HEK293T (cell line): ENCODE data around the gene KLHL22.
"Not testable (repeated sequence)": the region's sequence is repeated elsewhere in the genome, so short reads cannot be mapped to it uniquely, and the experiment has no call there.

Source experiments
- CTCF ChIA-PET: fragments of 350-600 bp; formaldehyde crosslinking; extraction: SDS; loops from one replicate; lab custom pipeline; 2021; ENCODE audit warnings: antibody characterized with exemption, inconsistent platforms; lab: Yijun Ruan, JAX
- POLR2A ChIA-PET: fragments of 350-600 bp; formaldehyde crosslinking; extraction: SDS; loops from one replicate; lab custom pipeline; 2020; ENCODE audit warnings: antibody characterized with exemption, inconsistent platforms; lab: Yijun Ruan, JAX
- DNase-seq: peaks from one replicate; pipeline ENCODE4 v3.0.0; 2012; ENCODE audit warnings: mixed read lengths; ENCODE audit errors: extremely low spot score
- ARNT ChIP-seq: fragments of 450-650 bp; IDR thresholded peaks from 2 replicates; pipeline ENCODE4 v1.6.1; 2017; ENCODE audit warnings: mild to moderate bottlenecking
- BHLHE40 ChIP-seq: fragments of 450-650 bp; IDR thresholded peaks from 2 replicates; pipeline ENCODE4 v1.6.1; 2016; ENCODE audit warnings: mild to moderate bottlenecking, moderate library complexity, borderline replicate concordance
- CTBP1 ChIP-seq: fragments of 450-650 bp; IDR thresholded peaks from 2 replicates; pipeline ENCODE4 v1.6.1; 2016; ENCODE audit warnings: borderline replicate concordance
- ELF4 ChIP-seq: fragments of 450-650 bp; IDR thresholded peaks from 2 replicates; pipeline ENCODE4 v1.6.1; 2017; ENCODE audit warnings: antibody characterized with exemption
- FOXA1 ChIP-seq: fragments of 450-650 bp; IDR thresholded peaks from 2 replicates; pipeline ENCODE4 v1.6.1; 2016; ENCODE audit warnings: mild to moderate bottlenecking
- FOXK2 ChIP-seq: fragments of 450-650 bp; IDR thresholded peaks from 2 replicates; pipeline ENCODE4 v1.6.1; 2016; ENCODE audit warnings: mild to moderate bottlenecking
- FOXM1 ChIP-seq: fragments of 450-650 bp; IDR thresholded peaks from 2 replicates; pipeline ENCODE4 v1.6.1; 2017; ENCODE audit warnings: mild to moderate bottlenecking, borderline replicate concordance
- HDGF ChIP-seq: fragments of 450-650 bp; IDR thresholded peaks from 2 replicates; pipeline ENCODE4 v1.6.1; 2017; ENCODE audit warnings: antibody characterized with exemption, borderline replicate concordance
- L3MBTL2 ChIP-seq: fragments of 450-650 bp; conservative IDR thresholded peaks from 2 replicates; pipeline ENCODE4 v1.6.1; 2016; ENCODE audit warnings: mild to moderate bottlenecking
- LEF1 ChIP-seq: fragments of 450-650 bp; IDR thresholded peaks from 2 replicates; pipeline ENCODE4 v1.6.1; 2017; ENCODE audit warnings: mild to moderate bottlenecking, borderline replicate concordance
- NFRKB ChIP-seq: fragments of 450-650 bp; IDR thresholded peaks from 2 replicates; pipeline ENCODE4 v1.6.1; 2016; ENCODE audit warnings: mild to moderate bottlenecking, moderate library complexity
- SP1 ChIP-seq: fragments of 450-650 bp; IDR thresholded peaks from 2 replicates; pipeline ENCODE4 v1.6.1; 2017
- SUZ12 ChIP-seq: fragments of 450-650 bp; IDR thresholded peaks from 2 replicates; pipeline ENCODE4 v1.6.1; 2016; ENCODE audit warnings: mild to moderate bottlenecking
- TARDBP ChIP-seq: fragments of 450-650 bp; IDR thresholded peaks from 2 replicates; pipeline ENCODE4 v1.6.1; 2016
- ZNF384 ChIP-seq: fragments of 450-650 bp; IDR thresholded peaks from 2 replicates; pipeline ENCODE4 v1.6.1; 2016
- TF ChIP-seq, protein P1 (sequence below): fragments of 450-650 bp; IDR thresholded peaks from 2 replicates; pipeline ENCODE4 v1.6.1; 2016

KLHL22 gene

DNA sequence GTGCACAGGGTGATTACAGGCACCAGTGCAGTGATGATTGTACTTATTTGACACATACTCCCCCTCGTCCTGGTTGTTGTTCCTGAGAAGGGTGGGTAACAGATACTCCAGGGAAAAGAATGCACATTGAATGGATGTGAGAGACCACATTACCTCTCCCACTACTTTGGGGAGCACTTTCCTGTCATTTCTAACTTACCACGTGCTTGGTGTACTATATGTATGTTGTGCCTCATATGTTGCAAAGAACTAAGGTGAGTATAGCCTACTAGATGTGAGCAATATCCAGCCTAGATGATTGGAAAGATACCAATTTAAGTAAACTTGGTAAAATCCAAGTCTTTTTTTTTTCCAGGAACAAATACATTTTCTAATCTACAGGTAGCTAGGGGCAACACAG is 43.7 kb downstream of the KLHL22 start:
- no peak for TF ChIP-seq HDGF
- no peak for TF ChIP-seq CTBP1
- no peak for TF ChIP-seq FOXA1
- TF ChIP-seq FOXM1, result no peak
- TF ChIP-seq L3MBTL2, result no peak
- no peak for TF ChIP-seq ELF4
- no peak for TF ChIP-seq TARDBP
- TF ChIP-seq LEF1, result no peak
- TF ChIP-seq NFRKB, result no peak
- TF ChIP-seq SP1, result no peak
- TF ChIP-seq FOXK2, result no peak
- no peak for TF ChIP-seq ARNT
- ChIA-PET POLR2A (no interaction called here), CTCF (interaction anchor here (0.6 to 2.4 kb wide), 2 partner anchors 30 to 34 kb away, joined by 3 to 6 read pairs; no protein-coding TSS in a partner anchor)
- no peak for DNase-seq

GRCh38 chr22:20451129-20451778 is 44.3 kb downstream of the KLHL22 start:
- DNase-seq, POLR2A ChIA-PET: not testable (repeated sequence)
- CTCF ChIA-PET, result interaction anchor here (0.6 to 2.4 kb wide), 3 partner anchors 12 to 33 kb away, joined by 3 to 6 read pairs (median 3); no protein-coding TSS in a partner anchor

DNA sequence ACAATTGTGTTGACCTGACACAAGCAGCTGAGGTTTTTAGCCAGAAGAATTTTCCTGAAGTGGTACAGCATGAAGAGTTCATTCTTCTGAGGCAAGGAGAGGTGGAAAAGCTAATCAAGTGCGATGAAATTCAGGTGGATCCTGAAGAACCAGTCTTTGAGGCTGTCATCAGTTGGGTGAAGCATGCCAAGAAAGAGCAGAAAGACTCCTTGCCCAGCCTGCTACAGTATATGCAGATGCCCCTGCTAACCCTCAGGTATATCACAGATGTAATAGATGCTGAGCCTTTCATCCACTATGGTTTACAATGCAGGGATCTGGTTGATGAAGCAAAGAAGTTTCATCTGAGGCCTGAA is 45.1 kb downstream of the KLHL22 start:
- POLR2A ChIA-PET, result no interaction called here
- CTCF ChIA-PET, result interaction anchor here (0.7 kb wide), 1 partner anchor 11 kb away, joined by 3 read pairs; no protein-coding TSS in a partner anchor

DNA sequence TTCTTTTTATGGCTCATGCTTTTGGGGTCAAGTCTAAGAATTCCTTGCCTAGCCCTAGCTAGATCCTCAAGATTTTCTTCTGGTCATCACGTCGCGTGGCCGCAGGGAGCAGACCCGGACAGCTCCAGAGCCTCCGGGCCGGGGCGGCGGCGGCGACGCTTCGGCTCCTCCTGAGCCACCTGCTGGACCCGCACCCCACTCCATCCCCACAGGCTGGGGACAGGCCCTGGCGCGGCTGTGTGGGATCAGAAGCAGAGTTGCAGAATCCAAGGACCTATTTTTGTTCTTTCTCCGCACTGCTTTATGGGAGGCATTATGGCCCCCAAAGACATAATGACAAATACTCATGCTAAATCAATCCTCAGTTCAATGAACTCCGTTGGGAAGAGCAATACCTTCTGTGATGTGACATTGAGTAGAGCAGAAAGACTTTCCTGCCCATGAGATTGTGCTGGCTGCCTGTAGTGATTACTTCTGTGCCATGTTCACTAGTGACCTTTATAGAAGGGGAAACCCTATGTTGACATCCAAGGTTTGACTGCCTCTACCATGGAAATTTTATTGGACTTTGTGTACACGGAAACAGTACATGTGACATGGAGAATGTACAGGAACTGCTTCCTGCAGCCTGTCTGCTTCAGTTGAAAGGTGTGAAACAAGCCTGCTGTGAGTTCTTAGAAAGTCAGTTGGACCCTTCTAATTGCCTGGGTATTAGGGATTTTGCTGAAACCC is 45.6 kb downstream of the KLHL22 start:
- no peak for DNase-seq
- POLR2A ChIA-PET, result no interaction called here
- TF ChIP-seq HDGF (no peak), ELF4 (no peak), TARDBP (no peak), SUZ12 (no peak), BHLHE40 (no peak), SP1 (no peak), CTBP1 (no peak), FOXM1 (no peak), ZNF384 (no peak), FOXA1 (no peak), NFRKB (no peak), ARNT (no peak), FOXK2 (no peak), LEF1 (no peak), L3MBTL2 (no peak)
- TF ChIP-seq, protein P1, sequence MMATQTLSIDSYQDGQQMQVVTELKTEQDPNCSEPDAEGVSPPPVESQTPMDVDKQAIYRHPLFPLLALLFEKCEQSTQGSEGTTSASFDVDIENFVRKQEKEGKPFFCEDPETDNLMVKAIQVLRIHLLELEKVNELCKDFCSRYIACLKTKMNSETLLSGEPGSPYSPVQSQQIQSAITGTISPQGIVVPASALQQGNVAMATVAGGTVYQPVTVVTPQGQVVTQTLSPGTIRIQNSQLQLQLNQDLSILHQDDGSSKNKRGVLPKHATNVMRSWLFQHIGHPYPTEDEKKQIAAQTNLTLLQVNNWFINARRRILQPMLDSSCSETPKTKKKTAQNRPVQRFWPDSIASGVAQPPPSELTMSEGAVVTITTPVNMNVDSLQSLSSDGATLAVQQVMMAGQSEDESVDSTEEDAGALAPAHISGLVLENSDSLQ, result no peak
- CTCF ChIA-PET, result no interaction called here

More for the DNA sequence above, 45.1 kb downstream of the KLHL22 start:
- no peak for DNase-seq
- TF ChIP-seq ARNT (no peak), SP1 (no peak), CTBP1 (no peak), ZNF384 (no peak), HDGF (no peak), FOXA1 (no peak), SUZ12 (no peak), TARDBP (no peak), L3MBTL2 (no peak), LEF1 (no peak), ELF4 (no peak), BHLHE40 (no peak), FOXK2 (no peak), NFRKB (no peak), FOXM1 (no peak)
- TF ChIP-seq, protein P1, result no peak

DNA sequence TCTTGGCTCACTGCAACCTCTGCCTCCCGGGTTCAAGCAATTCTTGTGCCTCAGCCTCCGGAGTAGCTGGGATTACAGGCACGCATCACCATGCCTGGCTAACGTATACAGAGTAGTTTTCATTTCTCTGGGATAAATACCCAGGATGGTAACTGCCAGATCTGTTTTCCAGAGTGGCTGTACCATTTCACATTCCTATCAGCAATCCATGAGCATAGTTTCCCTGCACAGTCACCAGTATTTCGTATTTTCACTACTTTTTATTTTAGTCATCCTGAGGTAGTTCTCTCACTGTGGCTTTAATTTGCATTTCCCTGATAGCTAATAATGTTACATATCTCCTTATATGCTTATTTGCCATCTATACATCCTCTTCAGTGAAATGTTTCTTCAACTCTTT is 47.0 kb downstream of the KLHL22 start:
- CTCF ChIA-PET, result no interaction called here
- TF ChIP-seq FOXM1 (no peak), TARDBP (no peak), NFRKB (no peak), HDGF (no peak), SP1 (no peak), ELF4 (no peak), ARNT (no peak), FOXA1 (no peak), CTBP1 (no peak), FOXK2 (no peak), LEF1 (no peak), ZNF384 (no peak), L3MBTL2 (no peak)
- TF ChIP-seq, protein P1, result no peak
- POLR2A ChIA-PET, result no interaction called here
- DNase-seq, result no peak

GRCh38 chr22:20446383-20446970 is 49.1 kb downstream of the KLHL22 start:
- no peak for DNase-seq
- TF ChIP-seq SP1, result no peak
- no peak for TF ChIP-seq TARDBP
- TF ChIP-seq SUZ12, result no peak
- TF ChIP-seq BHLHE40, result no peak
- TF ChIP-seq FOXM1, result no peak
- no peak for TF ChIP-seq FOXA1
- no peak for TF ChIP-seq ELF4
- no peak for TF ChIP-seq HDGF
- TF ChIP-seq NFRKB, result no peak
- TF ChIP-seq L3MBTL2, result no peak
- TF ChIP-seq CTBP1, result no peak
- no peak for TF ChIP-seq ZNF384
- no peak for TF ChIP-seq FOXK2
- TF ChIP-seq ARNT, result no peak
- TF ChIP-seq, protein P1, result no peak
- TF ChIP-seq LEF1, result no peak
- ChIA-PET POLR2A (no interaction called here), CTCF (no interaction called here)
